ENCODE measurements around the gene GID8. TPM values are rescaled to one million over a fixed set of nuclear protein-coding genes. Genes with fewer than 3 reads are reported as not detected.

The GID8 gene
- polyA plus RNA-seq, 3 donors, result 11.5 to 12.6 (median 12.5) TPM

- H3K27ac ChIP-seq (ENCODE audit: low read depth, low read length), result no peak overlapping the region
- WGBS, 3 donors, result 0 to 1% (median 1%) methylated on average over 43 to 44 of the region's 44 CpGs
Measured at GRCh38 chr20:62929051-62929538, 8.9 kb upstream of the GID8 start.

GRCh38 chr20:62931464-62931863, 6.5 kb upstream of the GID8 start:
- 73 to 79% (median 75%) methylated on average over 9 of the region's 9 CpGs for WGBS, 3 donors
- no peak overlapping the region for H3K27ac ChIP-seq (ENCODE audit: low read depth, low read length)

GRCh38 chr20:62933966-62934365, 4.0 kb upstream of the GID8 start:
- no peak overlapping the region for H3K27ac ChIP-seq (ENCODE audit: low read depth, low read length)
- 34 to 82% (median 73%) methylated on average over 3 of the region's 3 CpGs for WGBS, 3 donors

- 77 to 81% (median 78%) methylated on average over 12 of the region's 12 CpGs for whole genome bisulfite sequencing, 3 donors
- H3K27ac ChIP-seq (ENCODE audit: low read depth, low read length), result no peak overlapping the region
Measured at GRCh38 chr20:62935204-62935967, 2.6 kb upstream of the GID8 start.

DNA sequence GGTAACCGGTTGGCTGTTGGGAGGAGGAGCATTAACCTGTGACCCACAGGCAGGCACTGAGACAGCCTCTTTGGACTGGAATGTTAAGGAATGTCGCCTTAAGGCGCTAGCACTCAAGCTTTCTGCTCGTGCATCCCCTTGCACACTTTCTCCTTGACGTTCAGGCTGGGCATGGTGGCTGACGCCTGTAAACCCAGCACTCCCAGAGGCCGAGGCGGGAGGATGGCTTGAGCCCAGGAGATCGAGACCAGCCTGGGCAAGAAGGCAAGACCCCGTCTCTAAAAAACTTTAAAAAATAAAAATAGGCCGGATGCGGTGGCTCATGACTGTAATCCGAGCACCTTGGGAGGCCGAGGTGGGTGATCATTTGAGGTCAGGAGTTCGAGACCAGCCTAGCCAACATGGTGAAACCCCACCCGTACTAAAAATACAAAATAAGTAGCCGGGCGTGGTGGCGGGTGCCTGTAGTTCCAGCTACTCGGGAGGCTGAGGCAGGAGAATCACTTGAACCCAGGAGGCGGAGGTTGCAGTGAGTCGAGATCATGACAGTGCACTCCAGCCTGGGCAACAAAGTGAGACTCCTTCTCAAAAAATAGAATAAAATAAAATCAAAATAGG, 1.9 kb upstream of the GID8 start:
- H3K27ac ChIP-seq (ENCODE audit: low read depth, low read length), result no peak overlapping the region

DNA sequence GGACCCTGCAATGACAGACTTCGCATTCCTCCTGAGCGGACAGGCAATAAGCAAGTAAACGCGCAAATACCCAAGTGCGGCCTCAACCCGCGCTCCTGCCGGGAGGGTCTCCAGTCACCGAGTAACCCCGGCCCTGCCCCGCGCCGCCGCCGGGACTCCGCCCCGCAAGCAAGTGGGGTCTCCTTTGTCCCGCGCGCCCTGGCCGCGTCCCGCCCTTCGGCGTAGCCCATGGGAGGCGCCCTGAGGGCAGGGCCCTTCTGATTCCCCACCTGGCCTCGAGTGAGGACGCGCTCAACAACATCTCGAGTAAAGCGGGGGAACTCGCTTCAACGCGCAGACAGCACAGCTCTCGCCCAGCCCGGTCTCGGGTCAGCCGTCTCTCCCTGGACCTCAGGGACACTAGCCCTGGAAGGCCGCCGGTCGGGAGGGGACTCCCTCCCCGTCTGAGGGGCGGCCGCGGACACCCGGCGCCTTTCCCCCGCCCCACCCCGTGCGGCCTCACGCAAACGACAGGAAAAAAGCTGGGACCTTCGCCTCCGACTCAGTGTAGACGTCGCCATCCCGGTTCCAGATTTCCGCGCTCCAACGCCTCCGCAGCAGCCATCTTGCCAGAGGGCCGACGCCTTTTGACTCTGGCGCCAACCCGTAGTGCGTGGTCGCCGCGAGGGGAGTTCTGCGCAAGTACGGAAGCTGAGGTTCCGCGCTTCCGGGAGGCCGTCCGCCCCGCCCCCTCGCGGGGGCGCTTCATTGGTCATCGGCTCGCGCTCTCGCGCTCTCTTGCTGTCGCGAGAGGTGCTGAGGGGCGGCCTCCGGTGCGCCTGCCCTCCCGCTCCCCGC, 461 bp upstream of the GID8 start:
- H3K27ac ChIP-seq (ENCODE audit: low read depth, low read length), result peak overlapping the region; percentile 56
- WGBS, 3 donors, result 0 to 1% (median 0%) methylated on average over 80 to 92 of the region's 92 CpGs

More for the DNA sequence above, 1.9 kb upstream of the GID8 start:
- 87 to 89% (median 87%) methylated on average over 22 of the region's 22 CpGs for WGBS, 3 donors

DNA sequence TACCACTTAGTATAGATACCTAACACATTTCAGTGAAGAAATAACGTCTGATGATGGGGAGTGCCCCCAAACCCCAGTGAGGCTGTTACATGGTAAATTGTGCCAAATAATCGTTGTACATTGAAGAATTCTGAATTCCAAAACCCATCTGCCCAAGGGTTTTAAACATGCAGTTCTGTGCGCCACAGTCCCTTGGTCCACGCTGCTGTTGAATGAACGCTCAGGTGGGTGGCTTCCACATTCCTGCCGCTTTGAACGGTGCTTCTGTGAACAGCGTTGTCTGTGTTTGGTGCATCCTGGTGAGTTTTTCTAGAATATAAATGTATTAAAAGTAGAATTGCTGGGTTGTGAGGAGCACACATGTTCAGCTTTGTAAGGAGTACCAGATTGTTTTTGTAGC, 2.9 kb downstream of the GID8 start:
- WGBS, 3 donors, result 83 to 93% (median 89%) methylated on average over 8 of the region's 8 CpGs
- no peak overlapping the region for H3K27ac ChIP-seq (ENCODE audit: low read depth, low read length)

DNA sequence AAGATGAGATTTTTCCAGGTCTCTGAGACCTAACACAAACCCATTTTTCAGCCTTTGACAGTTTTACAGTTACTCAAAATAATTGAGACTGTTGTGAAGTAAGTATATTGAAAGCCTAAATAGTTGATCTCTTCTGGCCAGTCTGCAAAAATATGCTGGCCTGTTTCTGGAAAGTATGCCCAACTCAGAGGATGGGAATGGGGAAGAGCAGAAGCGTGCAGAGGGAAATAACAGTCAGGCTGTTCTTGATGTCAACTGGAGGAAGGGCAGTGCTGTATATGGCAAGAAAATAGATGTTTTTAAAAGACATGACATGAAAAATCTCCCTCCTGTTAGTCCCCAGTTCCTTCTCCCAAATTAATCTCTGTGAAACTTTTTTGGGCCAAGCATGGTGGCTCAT, 3.8 kb downstream of the GID8 start:
- no peak overlapping the region for H3K27ac ChIP-seq (ENCODE audit: low read depth, low read length)
- 90 to 100% (median 97%) methylated on average over 1 of the region's 1 CpG for WGBS, 3 donors

DNA sequence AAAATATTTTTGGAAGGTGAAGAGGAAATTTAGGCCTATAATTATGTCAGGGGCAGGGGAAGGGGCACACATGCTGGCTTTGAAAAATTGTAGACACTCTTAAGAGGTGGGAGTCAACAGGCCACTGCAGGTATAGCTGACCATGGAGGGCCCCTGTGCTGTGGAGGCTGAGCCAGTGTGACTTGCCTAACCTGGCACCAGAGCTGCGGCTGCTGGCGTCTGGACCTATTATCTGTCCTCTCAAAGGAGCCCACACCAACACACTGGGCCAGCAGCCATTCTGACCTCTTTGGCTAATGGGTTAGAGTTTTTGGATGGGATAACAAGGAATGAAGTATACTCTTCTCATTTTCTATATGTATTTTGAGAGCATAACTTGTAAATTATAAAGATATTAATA, 4.5 kb downstream of the GID8 start:
- WGBS, 3 donors, result 73 to 93% (median 86%) methylated on average over 2 of the region's 2 CpGs
- H3K27ac ChIP-seq (ENCODE audit: low read depth, low read length), result no peak overlapping the region

GRCh38 chr20:62943396-62943795, 5.4 kb downstream of the GID8 start:
- no peak overlapping the region for H3K27ac ChIP-seq (ENCODE audit: low read depth, low read length)
- WGBS, 3 donors, result 91 to 95% (median 91%) methylated on average over 14 of the region's 14 CpGs

DNA sequence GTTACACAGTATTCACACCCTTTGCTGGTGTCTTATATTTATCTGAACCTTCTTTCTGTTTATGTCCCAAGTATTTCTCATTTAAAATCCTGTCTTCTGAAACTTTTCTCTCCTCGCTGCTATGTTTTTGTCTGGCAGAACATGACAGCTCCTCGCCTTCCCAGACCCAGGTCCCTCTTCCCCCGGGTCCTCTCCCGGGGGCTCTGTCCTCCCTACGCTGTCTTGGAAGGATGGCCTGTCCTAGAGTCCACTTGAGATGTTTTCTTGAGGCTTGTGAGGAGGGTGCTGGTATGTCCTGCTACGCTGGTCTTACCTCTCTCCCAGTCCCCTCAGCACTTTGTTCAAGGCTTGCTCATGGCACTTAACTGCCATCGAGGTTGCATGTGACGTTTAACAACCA, 6.2 kb downstream of the GID8 start:
- WGBS, 3 donors, result 91 to 95% (median 93%) methylated on average over 8 of the region's 8 CpGs
- H3K27ac ChIP-seq (ENCODE audit: low read depth, low read length), result no peak overlapping the region

DNA sequence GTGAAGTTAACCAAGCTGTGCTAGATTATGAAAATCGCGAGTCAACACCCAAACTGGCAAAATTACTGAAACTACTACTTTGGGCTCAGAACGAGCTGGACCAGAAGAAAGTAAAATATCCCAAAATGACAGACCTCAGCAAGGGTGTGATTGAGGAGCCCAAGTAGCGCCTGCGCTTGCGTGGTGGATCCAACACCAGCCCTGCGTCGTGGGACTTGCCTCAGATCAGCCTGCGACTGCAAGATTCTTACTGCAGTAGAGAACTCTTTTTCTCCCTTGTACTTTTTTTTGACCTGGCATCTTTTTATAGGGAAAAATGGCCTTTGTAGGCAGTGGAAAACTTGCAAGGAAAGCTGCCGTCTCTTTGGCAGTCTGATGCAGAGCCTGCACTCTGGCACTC, 6.8 kb downstream of the GID8 start:
- no peak overlapping the region for H3K27ac ChIP-seq (ENCODE audit: low read depth, low read length)
- 91 to 93% (median 93%) methylated on average over 10 of the region's 10 CpGs for WGBS, 3 donors

DNA sequence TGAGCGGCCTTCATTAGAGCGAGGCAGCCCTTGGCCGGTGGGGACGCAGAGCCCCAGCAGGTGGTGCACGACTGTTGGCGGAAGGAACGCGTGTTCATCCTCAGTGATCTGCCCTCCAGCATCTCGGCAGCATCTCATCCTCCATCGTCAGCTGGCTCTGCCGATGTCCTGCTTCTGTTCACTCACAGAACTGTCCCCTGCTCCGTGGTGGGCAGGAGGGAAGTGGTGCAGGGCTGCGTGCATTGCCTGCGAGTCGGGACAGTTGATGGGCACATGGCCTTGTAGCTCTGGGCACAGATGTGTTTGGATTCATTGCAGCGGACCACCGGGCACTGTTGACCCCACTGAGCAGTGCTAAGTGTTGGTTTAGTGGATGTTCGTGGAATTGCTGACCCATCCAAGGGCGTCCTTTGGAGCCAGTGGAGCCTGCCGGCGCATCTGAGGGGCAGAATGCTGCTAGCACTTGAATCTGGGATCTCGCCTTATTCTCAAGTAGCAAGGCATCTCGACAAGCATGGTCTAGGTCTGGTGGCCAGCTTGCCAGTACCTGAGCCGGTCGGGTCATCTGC, 7.9 kb downstream of the GID8 start:
- WGBS, 3 donors, result 90 to 92% (median 91%) methylated on average over 25 of the region's 25 CpGs
- no peak overlapping the region for H3K27ac ChIP-seq (ENCODE audit: low read depth, low read length)

DNA sequence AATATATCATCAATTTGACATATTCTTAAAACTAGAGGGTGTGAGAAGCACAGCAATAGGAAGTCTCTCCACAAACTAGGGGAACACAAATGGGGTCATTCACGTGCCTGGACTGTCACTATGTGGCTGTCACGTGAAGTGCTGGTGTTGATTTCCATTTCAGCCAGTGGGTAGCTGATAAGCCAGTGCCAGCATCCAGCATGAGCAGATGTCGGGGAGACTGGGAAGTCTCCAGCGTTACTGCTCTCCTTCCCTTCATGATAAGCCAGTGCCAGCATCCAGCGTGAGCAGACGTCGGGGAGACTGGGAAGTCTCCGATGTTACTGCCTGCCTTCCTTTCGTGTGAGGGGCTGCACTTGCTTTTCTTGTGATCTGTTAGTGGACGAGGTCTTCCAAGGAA, 9.0 kb downstream of the GID8 start:
- WGBS, 3 donors, result 31 to 80% (median 69%) methylated on average over 10 of the region's 10 CpGs

GRCh38 chr20:62947532-62948300, 9.8 kb downstream of the GID8 start:
- 94 to 95% (median 95%) methylated on average over 17 of the region's 17 CpGs for whole genome bisulfite sequencing, 3 donors
- H3K27ac ChIP-seq (ENCODE audit: low read depth, low read length), result no peak overlapping the region

More for the DNA sequence above, 9.0 kb downstream of the GID8 start:
- H3K27ac ChIP-seq (ENCODE audit: low read depth, low read length), result no peak overlapping the region

- WGBS, 3 donors, result 96 to 98% (median 97%) methylated on average over 6 of the region's 6 CpGs
Measured at GRCh38 chr20:62949153-62949821, 11.3 kb downstream of the GID8 start.

DNA sequence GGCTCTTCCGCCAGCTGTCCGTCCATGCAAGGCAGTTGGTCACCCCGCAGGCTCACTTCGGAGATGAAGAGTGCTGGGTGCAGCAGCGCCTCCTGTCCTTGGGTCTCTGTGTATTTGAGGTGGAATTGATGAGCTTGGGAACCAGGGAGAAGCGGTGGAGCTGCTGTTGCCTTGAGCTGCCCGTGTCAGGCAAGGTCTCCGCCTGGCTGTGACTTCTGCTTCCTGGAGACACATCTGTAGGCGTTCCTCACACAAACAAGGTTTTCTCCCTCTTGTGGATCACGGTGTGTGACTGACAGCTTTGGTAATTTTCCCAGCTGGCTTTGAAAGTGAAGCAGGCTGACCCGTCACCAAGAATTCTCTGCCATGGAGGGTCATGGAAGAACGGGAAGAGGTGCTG, 12.0 kb downstream of the GID8 start:
- no peak overlapping the region for H3K27ac ChIP-seq (ENCODE audit: low read depth, low read length)
- 89 to 92% (median 90%) methylated on average over 12 of the region's 12 CpGs for WGBS, 3 donors

More at GRCh38 chr20:62949153-62949821, 11.3 kb downstream of the GID8 start:
- H3K27ac ChIP-seq (ENCODE audit: low read depth, low read length), result no peak overlapping the region
